Panc1 (cell line): Measurements from ENCODE around the gene TAB2.

Source experiments
- CTCF ChIP-seq: fragments of 450-650 bp; IDR thresholded peaks from 2 replicates; pipeline ENCODE4 v1.5.1; 2017; ENCODE audit warnings: mild to moderate bottlenecking
- POLR2AphosphoS5 ChIP-seq: IDR thresholded peaks from 2 replicates; pipeline ENCODE4 v1.6.1; 2012; ENCODE audit warnings: mild to moderate bottlenecking, low read depth, low read length, moderate library complexity

- no peak for TF ChIP-seq CTCF
- no peak for TF ChIP-seq POLR2AphosphoS5
Measured at GRCh38 chr6:149446791-149447376, 129.4 kb downstream of the TAB2 start.
